HTR-8/SVneo (cell line): Measurements from ENCODE around the gene HSPB8.

ENCODE experiments used
- DNase-seq: peaks from one replicate; pipeline ENCODE4 v3.0.0; 2011; ENCODE audit warnings: low spot score, mixed read lengths; ENCODE audit not compliant: insufficient read length
- FAIRE-seq: peaks from 2 replicates; lab custom pipeline; 2011; peaks lifted over from hg19 to GRCh38; lab: Jason Lieb, UNC

The HSPB8 gene, protein sequence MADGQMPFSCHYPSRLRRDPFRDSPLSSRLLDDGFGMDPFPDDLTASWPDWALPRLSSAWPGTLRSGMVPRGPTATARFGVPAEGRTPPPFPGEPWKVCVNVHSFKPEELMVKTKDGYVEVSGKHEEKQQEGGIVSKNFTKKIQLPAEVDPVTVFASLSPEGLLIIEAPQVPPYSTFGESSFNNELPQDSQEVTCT

DNA sequence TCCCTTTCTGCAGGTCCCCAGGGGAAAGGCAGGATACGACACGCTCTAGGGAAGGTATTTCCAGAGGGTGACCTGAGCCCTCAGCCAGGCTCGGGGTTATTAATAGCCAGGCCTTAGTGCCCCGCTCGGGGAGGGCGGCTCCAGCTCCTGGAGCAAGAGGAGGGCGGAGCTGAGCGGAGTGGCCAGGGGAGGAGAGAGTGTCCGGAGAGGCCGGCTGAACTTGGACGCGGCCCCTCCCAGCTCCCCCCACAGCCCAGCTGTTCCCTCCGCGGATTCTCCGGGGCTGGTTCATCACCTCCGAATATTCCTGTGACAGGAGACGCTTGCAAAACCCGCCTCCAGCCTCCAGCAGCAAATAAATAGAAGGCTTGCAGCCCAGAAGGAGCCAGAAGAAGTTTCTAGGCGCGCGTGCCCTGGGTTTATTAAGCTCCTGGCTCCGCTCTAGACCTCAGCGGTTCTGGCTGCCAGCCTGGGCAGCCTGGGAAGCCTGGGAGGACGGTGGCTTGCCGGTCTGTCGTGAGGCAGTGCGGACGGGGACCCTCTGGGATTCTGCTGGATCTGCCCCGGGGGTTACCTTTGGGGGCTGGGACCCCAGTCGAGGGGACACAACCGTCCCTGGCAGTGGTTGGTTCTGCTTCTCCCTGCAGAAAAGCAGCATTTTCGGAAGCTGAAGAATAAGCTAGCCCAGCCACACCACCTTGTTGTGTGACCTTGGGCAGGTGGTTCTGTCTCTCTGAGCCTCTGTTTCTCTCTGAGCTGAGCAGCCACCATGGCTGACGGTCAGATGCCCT is at the start of gene HSPB8:
HSPB8 (plus strand) TSS at position 388 of the 791 bp plus-strand sequence; CDS start at position 770, 382 bp downstream.
- DNase-seq (peak; percentile 75), FAIRE-seq (peak; percentile 63)

DNA sequence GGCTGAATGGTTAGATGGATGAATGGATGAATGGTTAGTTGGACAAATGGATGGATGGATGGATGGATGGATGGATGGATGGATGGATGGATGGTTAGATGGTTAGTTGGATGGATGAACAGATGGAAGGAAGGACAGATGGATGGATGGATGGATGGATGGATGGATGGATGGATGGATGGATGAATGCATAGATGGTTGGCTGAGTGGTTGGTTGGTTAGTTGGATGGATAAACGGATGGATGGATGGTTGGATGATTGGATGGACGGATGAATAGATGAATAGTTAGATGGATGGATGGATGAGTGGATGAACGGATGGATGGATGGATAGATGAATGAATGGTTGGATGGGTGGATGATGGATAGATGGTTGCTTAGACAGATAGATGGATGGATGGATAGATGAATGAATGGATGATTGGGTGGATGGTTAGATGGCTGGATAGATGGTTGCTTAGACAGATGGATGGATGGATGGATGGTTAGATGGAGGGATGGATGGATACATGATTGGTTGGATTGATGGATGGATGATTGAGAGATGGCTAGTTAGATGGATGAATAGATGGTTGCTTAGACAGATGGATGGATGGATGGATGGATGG is 48.8 kb upstream of the HSPB8 start:
- DNase-seq (no peak), FAIRE-seq (no peak)

DNA sequence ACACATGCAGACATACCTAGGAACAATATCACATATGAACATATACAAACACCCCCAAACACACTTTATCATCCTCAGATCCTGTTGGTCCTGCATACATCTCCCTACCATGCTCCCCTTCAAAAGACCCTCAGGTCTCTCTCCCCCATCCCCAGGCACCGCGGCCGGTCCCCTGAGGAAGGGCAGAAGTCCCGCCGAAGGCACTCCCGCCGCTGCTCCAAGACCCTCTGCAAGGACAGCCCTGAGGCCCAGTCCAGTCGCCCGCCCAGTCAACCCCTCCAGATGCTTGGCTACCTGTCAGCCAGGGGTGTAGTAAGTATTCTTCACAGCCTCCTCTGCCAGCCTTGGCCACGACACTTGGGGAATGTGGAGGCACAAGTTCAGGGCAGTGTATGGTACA is 48.2 kb upstream of the HSPB8 start:
- DNase-seq: no peak
- FAIRE-seq: no peak

DNA sequence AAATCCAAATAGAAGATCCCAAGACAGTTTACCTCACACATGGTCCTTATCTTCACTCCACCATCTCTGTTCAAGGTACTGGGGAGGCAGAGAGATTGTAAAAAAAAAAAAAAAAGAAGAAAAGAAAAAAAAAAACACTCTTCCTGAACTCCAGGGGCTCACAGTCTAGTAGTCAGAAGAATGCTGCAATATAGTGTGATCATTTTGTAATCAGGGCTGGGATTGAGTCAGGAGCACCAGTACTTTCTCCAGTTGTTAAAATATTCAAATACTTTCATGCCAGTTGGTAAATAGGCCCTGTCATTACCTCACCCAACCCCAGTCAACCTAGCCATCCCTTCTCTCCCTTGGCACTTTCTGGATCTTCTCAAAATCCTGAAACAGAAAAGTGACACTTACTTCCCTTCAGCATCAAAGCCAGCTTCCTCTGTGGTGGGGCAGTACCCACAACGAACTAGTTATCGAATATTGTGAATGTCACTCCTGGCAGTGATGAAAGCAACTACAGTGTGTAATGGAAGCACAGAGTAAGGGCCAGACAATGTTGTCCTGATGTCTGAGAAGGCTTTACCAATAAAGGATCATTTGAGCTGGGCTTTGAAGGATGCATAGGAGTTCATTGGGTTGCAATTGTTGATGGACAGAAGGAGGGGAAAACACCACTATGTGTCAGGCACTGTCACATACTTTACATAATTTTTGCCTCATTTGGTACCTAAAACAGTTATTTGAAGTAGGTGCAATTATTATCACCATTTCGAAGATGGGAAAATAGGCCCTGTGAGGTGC is 44.3 kb upstream of the HSPB8 start:
- no peak for FAIRE-seq
- no peak for DNase-seq

DNA sequence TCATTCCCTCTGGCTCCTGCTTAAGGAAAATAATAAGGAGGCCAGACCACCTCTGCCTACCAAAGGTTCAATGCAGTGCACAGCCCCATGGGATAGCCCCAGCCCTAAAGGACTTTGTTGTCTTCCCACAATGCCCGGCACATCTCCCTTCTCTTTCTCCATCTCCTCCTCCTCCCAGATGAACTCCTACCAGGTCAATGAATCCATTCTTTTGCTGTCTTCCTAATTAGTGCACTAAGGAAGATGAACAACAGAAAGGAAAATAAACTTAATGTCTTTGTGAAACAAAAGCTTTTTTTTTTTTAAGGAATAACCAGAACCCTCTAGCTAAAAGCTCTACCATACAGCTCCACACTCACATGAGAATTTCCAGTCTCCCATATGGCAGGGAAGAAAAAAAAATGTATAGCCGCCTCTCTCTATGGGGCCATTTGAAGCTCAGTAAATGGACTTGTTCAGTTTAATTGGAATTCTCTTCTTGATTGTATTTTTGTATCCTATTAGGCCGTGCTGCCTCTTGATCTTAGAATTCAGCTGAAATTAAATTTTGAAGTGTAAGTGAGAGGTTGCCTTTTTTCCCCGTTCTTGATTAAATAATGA is 41.8 kb upstream of the HSPB8 start:
- FAIRE-seq: no peak
- no peak for DNase-seq

DNA sequence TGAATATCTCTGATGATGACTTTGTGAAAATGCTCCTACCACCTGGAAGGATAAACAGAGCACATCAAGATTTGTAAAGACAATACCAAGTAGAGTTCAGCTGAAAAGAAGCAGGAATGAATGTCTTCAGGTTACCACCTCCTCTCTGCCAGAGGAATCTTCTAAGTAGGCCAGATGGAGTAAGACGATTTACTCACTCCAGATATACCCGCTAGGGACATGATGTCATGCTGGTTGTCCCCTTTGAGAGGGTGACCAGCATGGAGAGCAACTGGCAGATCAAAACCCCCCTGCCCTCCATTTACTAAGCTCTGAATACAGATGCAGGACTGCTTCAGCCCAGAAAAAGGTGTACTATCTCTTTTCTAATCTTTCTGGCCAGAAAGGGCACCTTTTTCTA is 39.3 kb upstream of the HSPB8 start:
- FAIRE-seq (no peak), DNase-seq (no peak)

DNA sequence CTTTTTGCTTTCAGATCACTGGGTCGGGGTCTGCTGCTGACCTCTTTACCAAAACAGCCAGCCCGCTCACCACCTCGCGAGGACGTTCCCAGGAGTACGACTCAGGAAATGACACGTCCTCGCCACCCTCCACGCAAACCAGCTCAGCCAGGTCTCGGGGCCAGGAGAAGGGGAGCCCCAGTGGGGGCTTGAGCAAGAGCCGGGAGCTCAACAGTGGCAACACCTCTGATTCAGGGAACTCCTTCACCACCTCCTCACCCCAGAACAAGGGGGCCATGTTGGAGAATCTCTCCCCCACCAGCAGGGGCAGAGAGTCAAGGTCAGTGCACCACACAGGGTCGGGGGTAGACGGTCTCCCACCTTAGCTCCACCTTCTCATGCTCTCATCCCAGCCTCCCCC is 33.4 kb upstream of the HSPB8 start:
- DNase-seq: no peak
- no peak for FAIRE-seq

DNA sequence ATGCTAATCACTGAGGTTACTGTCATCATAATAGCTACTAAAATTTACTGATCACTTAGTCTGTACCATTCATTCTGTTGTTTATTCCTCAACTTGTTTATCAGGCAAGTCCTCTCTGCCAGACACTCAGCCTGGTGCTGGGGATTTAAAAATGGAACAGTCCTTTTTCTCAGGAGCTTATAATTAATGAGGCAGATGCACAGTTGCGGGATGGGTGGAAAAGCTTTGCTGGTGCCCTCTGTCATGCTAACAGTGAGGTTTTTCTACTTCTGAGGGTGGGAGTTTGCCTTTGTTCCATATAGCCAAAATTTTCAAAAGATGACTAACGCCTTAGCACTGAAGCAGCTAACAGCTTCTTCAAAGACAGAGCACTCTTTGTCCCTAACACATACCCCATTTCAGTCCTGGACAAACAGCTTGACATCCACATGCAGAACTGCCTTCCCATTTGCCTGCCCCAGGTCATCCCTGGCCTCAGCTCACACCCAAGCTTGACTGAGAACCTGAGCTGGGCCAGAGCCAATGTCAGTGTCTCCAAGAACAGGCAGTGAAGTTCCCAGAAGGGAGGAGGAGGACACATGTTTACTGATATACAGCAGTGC is 30.8 kb upstream of the HSPB8 start:
- DNase-seq: no peak
- FAIRE-seq: no peak

DNA sequence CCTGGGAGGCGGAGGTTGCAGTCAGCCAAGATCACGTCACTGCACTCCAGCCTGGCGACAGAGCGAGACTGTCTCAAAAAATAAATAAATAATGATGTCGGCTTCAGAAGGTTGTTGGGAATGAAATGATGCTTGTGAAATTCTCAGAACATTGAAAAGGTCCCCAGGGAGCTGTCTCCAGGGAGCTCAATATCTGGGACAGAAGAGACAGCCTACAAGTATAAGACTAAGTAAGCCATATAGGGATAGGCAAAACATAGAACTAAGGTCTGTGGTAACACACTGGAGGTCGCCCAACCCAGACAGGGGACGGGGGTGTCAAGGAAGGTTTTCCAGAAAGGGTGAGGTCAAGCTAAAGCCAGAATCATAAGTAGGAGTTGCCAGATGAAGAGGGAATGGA is 29.5 kb upstream of the HSPB8 start:
- FAIRE-seq: no peak
- no peak for DNase-seq

DNA sequence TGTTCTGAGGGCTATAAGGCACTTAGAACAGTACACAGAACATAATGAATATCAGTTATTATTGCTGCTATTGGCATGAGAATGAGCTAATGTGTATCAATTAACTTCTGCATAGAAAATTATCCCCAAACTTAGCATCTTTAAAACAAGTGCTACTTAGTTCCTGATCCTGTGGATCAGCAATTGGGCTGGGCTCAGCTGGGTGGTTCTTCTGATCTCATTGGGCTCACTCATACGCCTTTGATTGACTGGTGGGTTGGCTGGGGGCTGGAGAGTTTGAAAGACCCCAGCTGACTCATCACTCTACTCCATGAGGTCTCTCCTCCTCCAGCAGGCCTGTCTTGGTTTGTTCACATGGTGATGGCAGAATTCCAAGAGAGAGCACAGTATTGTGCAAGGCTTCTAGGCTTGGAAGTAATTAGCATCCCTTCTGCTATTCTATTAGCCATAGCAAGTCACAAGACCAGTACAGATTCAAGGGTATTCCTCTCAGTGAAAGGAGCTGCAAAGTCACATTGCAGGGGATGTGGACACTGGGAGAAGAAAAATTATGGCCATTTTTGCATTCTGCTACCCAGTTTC is 27.2 kb upstream of the HSPB8 start:
- no peak for FAIRE-seq
- no peak for DNase-seq

DNA sequence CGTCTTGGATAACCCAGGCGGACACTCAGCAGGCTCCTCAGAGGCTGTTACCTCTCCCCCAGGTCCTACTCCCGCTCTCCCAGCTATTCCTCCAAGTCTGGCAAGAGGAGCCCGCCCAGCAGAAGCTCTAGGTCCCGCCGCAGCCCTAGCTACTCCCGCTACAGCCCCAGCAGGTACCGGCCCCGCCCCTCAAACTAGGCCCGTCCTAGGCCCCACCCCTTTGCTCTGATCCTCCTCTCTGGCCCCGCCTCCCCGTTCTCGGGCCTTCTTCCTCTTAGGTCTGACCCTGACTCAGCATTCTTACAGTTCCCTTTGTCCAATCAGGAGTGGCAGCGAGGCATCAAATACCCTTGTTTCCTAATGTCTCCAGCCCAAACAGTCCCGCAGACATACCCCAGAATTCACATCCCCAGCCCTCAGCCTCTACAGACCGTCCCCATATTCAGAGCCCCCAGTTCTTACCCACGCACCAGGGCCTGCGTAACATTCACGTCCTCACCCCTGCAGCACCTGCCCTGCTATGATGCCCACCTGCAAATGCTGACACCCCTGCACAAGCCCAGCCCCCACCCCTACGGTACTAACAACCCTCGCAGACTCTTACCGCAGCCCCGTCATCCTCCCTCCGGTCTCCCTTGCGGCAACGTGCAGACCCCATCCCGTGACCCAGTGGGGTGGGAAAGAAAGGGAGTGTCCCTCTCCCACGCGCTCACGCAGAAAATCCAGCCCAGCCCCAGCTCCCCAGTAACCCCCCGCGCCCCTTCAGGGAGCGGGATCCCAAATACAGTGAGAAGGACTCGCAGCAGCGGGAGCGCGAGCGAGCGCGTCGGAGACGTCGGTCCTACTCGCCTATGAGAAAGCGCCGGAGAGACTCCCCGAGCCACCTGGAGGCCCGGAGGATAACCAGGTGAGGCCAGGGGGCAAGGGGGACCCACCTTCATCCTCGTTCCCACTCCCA is 25.0 kb upstream of the HSPB8 start:
- no peak for DNase-seq

DNA sequence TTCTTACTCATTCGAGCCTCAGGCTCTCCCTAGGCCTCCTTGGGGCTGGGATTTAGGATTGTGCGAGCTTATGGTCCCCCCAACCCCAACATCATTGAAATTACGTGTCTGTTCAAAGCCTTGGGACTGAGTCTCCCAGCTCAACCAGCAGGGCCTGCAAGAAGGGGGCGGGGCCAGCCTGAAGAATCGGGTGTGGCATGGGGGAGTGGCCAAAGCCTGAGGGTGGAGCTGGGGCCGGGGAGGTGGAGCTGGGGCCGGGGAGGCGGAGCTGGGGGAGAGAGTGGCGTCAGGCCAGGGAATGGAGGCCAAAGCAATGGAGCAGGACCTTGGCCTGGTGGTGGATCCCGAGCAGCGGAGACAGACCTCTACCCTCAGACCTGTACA is 24.3 kb upstream of the HSPB8 start:
- no peak for FAIRE-seq

More for the DNA sequence above, 25.0 kb upstream of the HSPB8 start:
- FAIRE-seq: no peak

DNA sequence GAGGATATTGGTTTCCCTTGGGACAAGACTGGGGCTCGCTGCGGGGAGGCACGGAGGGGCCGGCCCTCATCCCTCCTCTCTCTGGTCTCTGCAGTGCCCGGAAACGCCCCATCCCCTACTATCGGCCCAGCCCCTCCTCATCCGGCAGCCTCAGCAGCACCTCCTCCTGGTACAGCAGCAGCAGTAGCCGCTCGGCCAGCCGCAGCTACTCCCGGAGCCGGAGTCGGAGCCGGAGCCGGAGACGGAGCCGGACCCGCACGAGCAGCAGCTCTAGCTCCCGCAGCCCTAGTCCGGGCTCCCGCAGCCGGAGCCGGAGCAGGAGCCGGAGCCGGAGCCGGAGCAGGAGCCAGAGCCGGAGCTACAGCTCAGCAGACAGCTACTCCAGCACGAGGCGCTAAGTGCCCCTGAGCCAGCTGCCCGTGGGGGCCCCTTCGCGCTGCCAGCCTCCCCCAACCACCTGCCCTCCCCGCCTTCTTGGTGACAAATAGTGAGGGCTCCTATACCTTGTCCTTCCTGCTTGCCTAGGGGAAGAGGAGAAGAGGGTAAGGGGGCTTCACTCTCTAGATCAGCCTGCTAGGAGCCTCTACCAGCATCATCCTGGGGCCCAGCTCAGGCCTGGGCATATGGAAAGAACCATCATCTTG is 22.2 kb upstream of the HSPB8 start:
- DNase-seq (no peak), FAIRE-seq (no peak)

More for the DNA sequence above, 24.3 kb upstream of the HSPB8 start:
- no peak for DNase-seq

DNA sequence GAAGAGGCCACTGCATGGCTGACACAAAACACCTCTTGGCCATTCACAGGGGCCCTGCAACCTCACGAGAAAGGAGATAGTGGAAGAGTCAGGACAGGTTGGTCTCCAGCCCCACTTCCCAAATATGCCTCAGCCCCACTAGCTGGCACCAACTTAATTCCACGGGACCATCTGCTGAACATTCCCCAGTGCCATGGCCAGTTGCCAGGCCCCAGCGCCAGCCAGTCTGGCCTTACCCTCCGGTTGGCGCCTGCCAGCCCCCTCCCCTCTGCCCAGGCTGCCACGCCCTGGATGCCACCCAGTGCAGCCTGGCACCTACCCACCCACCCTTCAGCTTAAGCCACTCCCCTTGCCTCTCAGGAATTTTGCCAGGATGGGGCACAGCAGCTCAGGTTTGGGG is 21.2 kb upstream of the HSPB8 start:
- DNase-seq: no peak
- FAIRE-seq: no peak

DNA sequence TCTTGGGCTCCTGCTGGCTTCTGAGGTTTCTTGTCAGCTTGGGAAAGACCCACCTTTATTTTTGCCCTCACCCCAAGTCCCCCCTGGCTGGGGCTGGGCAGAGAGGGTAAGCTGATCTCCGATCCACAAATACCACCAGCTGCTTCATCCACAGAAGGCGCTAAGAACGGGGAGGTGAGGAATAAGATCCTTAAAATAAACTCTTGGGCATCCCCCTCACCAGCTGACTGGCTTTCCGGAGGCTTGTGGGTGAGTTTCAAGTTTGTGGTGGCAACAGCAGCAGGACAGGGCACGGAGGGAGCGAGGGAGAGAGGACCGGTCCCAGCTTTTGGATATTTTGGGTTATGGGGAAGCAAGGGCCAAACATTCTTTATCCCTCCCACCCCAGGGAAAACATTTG is 20.8 kb upstream of the HSPB8 start:
- no peak for FAIRE-seq

DNA sequence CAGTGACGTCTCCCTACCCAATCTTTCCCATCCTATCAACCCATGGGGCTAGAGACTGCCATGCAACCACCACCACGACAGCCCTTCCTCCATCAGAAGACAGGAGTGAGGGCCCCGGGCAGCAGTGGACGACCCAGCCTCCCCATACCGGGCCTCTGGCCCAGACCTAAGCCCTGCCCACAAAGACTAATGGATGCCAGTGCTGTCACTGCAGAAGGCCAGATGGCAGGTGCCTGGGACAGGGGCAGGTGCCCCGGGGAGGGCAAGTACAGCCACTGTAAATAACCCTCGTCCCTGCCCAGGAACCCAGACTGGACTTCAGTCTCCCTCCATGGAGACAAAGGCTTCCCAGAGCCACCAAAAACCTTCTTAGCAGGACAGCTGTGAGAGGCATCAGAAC is 20.3 kb upstream of the HSPB8 start:
- FAIRE-seq (no peak), DNase-seq (no peak)

More for the DNA sequence above, 20.8 kb upstream of the HSPB8 start:
- no peak for DNase-seq

DNA sequence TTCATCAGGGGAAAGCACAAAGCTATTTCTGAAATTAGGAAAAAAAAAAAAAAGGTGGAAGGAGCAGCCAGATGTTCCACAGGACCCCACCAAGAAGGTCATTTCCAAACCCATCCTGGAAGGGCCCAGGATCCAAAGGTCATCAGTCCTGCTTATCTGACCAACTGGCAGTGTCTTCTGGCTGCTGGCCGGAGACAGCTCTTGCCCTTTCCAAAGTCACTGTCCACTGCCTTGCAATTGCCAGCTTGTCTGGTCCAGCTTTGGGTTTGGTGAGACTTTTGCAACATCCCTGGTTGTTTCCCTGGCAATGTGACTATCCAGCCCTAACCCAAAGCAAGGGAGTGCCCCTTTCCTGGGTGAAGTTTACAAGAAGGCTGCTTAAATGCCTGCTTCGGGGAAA is 18.9 kb upstream of the HSPB8 start:
- FAIRE-seq: no peak

DNA sequence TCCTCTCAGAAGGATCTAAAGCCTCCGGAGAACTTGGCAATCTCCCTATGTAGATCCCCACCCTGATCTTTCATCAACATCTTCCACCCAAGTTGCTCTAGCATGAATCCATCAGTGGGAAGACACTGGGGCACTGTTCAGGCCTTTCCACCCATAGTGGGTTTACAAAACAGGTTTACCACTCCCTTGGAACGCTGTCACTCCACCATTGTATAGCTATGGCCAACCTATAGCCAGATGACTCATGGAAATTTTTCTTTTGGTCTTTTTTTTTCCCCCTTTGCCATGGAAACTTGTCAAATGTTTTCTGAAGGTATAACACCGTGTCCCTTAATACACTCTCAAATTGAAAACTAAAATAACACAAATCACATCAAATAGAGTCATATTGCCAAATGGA is 10.8 kb upstream of the HSPB8 start:
- FAIRE-seq: no peak
- no peak for DNase-seq

More for the DNA sequence above, 18.9 kb upstream of the HSPB8 start:
- no peak for DNase-seq
